ENCODE measurements around the gene KIF26B. TPM values are rescaled to one million over a fixed set of nuclear protein-coding genes. Genes with fewer than 3 reads are reported as not detected.

Gene KIF26B
- total RNA-seq, 1 donor from 2014 or later, result 0.45 TPM

DNA sequence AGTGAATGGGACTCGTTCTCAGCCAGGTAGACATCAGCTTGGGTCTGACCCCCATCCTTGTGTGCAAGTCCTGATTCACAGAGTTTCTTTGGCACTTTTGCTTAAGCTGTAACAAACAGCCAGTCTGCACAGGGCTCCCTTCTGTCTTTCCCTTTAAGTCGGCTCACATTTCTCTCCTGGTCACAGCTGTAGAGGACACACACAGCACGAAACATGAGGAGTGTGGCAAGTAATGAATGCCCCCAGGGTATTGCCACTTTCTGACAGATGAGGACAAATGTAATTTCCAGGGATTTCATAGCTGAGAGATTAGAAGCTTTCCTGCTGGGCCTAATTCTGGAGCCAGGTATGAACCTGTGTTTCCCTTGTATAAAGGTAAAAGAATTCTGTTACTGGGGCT lies 423.5 kb downstream of the KIF26B start:
- DNase-seq (ENCODE audit: low spot score) (no peak), ATAC-seq (no peak)

DNA sequence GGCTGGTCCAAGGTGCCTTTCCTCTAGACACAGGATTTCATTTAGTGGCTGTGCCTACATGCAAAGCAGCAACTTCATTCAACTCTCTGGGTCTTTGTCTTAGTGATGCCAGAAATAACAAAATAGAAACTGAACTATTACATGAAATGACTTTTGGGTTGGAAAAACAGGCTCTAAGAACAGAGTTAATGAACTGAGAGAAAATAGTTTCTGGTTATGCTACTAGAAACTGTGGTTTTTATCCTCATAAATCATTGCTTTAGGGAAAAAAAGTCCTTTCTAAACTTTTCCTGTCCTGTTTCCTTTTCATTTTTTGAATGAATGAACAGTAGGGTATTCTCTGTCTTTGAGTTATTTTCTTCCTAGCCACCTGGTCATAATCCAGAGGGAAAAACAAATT lies 424.0 kb downstream of the KIF26B start:
- intact Hi-C loops (cut with DNase I), result no loop called here
- ATAC-seq (no peak), DNase-seq (ENCODE audit: low spot score) (no peak)

More for the DNA sequence above, 423.5 kb downstream of the KIF26B start:
- intact Hi-C loops (cut with DNase I), result no loop called here

DNA sequence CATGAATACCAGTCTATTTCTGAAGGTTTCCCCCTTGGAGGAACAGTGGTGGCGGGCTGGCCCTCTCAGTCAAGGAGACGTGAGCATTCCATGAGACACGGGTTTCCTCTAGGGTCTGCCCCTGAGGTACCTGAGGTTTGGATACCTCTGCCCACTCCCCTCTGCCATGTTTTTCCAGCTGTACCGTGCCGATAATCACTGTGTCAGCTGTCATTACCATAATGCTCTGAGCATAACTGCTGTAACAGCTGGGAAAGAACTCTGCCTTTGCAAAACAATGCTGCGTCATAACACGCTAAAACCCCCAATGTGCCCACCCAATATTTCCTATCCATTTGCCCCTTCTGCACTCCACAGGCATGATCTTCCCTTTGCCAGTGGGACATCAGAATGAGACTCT lies 425.1 kb downstream of the KIF26B start:
- DNase-seq (ENCODE audit: low spot score), result no peak
- intact Hi-C loops (cut with DNase I), result no loop called here
- no peak for ATAC-seq

DNA sequence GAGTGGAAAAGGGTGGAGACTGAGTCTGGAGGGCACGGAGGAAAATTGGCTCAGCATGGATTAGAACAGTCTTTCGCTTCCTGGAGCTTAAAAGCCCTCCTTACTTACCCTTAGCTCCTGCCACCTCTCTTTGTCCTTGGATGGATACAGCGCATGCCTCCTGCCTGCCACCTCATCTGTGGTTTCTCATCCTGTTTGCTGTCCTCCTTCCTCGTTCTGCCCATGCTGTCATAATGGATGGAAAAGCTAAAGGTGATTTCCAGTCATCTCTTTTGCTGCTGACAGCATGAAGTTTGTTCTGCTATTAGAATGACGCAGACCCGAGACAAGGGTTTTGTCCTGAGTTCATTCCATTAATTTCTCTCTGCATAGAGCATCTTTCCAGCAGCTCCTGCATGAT lies 425.9 kb downstream of the KIF26B start:
- ATAC-seq (no peak), DNase-seq (ENCODE audit: low spot score) (no peak)
- intact Hi-C loops (cut with DNase I), result no loop called here

DNA sequence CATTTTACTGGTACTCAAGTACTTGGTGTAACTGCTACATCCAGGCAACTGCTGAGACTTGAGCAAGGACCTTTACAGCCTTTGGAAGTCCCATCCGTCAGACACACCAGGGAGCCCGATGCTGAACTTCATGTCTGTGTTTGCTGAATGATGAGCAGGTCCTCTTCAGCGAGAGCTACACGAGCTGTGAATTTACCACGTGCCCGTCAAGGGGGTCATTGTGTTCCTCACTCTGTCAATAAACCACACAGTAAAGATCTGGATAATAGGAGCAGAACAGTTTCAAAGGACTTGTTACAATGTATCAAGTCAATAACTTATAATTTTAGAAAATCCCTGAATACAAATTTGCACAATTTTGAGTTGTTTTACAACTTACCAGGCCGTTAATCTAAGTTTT lies 427.2 kb downstream of the KIF26B start:
- DNase-seq (ENCODE audit: low spot score), result no peak
- intact Hi-C loops (cut with DNase I), result no loop called here
- ATAC-seq, result no peak

DNA sequence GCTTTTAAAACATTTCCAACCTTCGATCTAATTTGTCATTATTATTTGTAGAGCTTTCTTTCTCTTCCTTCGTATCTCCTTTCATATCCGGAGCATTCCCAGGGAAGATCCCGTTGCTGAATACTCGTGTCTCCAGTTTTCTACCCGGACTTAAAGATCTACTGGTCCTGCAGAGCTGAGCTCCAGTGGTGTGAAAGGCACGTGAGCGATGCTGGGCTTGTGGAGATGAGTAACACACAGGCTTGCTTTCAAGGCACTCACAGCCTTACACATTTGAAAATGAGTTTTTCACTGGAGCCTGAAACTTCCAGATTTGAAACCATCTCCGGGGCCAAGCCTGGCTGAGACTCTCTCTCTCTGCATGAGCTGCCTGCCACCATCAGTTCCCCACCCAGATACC lies 428.3 kb downstream of the KIF26B start:
- no peak for DNase-seq (ENCODE audit: low spot score)

DNA sequence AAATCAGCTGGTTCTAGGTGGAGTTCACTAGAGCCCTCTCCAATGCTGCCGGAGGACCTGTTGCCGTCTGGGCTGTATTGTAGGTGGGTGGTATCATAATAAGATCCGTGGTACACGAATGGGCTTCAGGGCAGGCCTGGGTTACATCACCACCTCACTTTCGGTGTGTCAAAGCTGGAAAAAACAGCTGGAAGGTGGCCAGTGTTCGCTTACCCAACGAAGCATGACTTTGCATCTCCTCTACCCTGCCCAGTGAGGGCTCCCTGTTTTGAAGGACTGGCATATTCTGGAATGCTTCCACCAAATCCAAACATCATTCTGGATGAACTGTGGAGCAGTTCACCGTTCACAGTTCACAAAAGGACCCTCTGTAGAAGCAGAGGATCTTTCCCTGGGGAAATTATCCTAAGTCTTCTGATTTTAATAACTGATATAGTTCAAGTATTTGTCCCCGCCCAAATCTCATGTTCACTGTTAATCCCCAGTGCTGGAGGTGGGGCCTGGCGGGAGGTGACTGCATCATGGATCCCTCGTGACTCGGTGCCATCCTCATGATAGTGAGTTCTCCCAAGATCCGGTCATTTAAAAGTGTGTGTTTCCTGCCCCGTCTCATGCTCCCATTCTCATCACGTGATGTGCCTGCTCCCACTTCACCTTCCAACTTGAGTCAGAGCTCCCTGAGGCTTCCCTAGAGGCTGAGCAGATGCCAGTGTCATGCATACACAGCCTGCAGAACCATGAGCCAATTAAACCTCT lies 429.0 kb downstream of the KIF26B start:
- DNase-seq (ENCODE audit: low spot score), result no peak

More for the DNA sequence above, 428.3 kb downstream of the KIF26B start:
- intact Hi-C loops (cut with DNase I), result no loop called here
- ATAC-seq, result no peak

DNA sequence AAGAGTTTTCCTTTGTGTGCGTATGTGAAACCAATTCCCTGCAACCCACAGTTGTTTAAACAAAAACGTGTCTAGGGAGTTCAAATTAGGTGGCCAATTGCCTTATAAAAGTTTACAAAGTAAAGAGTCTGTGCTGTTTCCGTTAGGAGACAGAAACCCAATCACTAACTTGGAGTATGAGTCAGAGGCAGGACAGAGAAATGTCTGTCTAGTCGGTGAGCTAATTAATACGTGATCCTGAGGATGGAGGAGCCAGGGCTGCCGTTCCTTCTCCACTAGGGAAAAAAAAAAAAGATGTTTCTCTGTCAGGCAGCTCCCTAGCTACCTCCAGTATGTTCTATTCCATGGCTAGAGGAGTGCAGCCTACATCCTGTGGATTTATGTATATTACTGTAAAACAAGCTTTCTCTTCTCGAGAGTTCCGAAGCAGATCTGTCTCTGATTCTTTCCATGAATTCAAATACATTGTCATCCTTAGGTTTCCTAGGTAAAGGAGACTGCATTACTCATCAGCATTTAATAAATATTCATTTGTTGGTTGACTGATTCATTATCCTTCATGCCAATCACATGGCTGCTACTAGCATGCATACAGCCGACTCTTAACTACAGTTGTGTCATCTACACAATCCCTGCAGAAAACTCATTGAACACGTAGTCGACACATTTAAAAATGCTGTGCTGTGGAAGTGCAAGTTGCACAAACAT lies 430.6 kb downstream of the KIF26B start:
- intact Hi-C loops (cut with DNase I), result no loop called here
- DNase-seq (ENCODE audit: low spot score) (no peak), ATAC-seq (peak; percentile 60)

More for the DNA sequence above, 429.0 kb downstream of the KIF26B start:
- ATAC-seq, result no peak
- intact Hi-C loops (cut with DNase I), result no loop called here

DNA sequence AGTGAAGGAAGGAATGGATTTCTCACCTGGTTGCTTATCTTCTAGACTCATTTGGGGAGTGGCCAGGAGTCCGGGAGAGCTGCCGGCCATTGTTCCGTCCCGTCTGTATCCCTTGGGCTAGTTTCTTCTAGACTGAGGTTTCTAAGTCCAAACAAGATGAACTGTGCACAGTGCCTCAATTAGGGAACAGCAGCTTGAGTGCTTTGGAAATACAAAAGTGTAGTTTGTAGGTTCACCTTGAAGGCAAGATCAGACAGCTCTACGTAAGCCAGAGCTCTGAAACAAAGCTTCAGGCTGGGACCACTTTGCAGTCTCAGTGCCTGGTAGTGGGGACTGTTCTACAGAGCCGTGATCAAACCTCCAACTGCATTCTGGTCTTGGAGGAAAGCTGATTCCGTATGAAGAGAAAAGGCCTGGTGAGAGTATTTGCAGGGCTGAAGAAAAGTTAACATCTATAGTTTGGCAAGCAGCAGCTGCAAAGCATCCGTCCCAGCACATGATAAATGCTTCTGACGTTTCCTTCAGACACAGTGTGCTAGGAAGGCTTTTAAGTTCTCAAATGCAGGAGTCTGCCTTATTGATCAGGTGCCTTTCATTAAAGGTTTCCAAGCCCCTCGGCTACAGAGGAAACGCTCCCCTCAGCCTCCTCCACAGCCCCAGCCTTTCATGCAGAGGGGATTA lies 432.8 kb downstream of the KIF26B start:
- ATAC-seq (no peak), DNase-seq (ENCODE audit: low spot score) (no peak)
- intact Hi-C loops (cut with DNase I), result no loop called here

DNA sequence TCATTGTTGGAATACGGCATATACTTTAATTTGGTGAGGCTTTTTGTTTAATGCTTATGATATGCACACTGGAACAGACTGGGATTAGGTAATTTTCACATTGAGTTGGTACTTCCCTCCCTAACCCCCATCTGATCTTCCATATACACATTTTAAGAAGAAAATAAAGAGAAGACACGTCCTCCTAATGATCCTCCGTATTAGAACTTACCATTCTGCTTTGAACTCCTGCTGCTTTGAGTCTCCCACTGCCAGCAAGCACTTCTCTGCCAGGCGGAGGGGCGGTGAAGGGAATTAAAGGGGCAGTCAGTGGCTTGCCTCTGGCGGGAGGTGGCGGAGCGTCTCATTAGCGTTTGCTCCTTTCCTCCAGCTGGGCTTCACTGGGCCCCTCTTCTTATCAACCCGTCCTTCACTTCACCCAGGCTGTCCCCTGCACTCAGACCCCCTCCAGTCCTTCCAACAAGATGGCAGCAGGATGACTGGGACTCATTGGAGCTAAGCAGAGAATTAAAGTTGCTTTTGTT lies 433.4 kb downstream of the KIF26B start:
- DNase-seq (ENCODE audit: low spot score) (no peak), ATAC-seq (no peak)
- intact Hi-C loops (cut with DNase I), result no loop called here

DNA sequence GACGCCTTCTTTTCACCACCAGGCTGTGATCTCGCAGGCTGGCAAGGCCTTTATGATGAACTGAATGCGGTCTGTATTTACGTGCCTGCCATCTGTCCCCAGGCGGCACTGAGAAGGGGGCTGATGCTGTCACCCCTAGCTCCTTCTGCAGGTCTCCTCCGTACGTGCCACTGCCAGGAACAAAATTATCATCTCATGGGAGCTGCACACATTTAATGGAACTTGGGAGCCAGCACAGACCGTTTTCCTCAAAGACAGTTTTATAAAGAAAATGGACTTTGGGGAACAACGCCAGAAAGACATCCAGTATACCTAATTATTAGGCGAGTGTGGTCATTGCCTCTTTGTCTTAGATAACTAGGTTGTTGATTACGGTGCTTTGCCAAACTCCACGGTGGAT lies 434.5 kb downstream of the KIF26B start:
- intact Hi-C loops (cut with DNase I), result no loop called here
- ATAC-seq (no peak), DNase-seq (ENCODE audit: low spot score) (no peak)

DNA sequence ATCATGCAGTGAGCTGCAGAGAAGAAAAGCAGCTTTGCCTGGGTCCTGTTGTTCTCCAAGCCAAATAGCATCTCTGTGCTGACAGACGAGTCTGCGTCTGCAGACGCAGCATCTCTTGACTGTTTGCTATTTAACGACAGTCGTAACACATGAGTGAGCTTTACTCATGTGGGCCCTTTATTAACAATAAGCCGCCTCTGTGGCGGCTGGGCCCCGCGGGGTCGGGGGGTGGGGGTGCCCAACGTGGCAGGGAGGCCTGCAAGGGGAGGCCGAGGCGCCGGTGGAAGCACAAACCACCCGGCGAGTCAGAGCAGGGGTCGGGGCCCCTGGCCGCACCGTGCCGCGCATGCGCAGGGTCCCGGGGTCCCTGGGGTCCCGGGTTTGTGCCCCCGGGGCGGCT lies 435.1 kb downstream of the KIF26B start:
- DNase-seq (ENCODE audit: low spot score), result no peak
- intact Hi-C loops (cut with DNase I), result no loop called here

DNA sequence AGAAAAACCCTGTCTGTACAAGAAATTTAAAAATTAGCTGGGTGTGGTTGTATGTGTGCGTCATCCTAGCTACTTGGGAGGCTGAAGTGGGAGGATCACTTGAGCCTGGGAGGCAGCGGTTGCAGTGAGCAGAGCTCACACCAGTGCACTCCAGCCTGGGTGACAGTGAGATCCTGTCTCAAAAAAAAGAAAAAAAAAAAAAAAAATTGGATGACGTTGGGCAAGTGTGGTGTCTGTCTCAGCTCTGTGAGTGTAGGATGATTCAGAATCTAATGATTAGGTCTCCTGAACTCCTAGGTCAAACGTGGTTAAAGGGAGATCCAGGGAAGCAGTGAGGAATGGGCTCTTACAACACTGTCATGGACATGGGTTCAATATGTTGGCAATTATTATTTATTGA lies 435.9 kb downstream of the KIF26B start:
- no peak for DNase-seq (ENCODE audit: low spot score)
- intact Hi-C loops (cut with DNase I), result no loop called here
- ATAC-seq, result no peak

More for the DNA sequence above, 435.1 kb downstream of the KIF26B start:
- no peak for ATAC-seq

DNA sequence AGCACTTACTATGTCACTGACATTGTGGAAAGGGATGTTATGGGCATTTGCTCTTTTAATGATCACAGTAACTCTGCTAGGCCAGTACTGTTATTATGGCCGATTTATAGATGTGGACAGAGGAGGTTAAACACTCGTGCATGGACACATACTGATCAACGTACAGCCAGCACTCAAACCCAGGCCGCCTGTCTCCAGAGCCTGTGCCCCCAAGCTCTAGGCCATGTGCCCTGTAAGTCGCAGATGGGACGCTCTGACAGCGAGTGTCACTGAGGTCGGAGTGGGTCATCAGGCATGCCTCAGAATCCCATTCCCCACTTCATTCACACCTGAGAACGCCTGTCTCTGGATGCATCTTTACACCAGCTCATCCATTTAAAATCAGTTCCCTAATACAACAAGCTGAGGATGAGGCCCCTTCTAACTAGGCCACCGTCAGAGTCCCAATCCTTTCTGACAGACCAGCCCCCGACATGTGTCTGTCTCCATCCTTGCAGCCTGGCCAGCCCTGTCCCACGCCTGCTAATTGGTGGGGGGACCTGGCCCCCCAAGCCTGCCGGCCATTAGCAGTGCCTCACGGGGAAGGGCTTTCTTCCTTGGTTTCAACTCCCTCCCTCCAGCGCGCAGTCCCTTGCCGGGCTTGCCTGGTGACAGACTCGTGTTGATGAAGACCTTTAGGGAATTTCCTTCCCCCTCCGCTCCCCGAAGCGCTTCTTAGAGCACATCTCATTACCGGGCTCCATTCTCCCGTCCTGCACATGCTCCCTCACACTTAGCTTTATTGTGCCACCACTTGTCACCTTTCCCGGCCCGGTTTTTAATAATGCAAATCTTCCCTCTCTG lies 436.8 kb downstream of the KIF26B start:
- intact Hi-C loops (cut with DNase I), result no loop called here
- ATAC-seq, result no peak
- no peak for DNase-seq (ENCODE audit: low spot score)

DNA sequence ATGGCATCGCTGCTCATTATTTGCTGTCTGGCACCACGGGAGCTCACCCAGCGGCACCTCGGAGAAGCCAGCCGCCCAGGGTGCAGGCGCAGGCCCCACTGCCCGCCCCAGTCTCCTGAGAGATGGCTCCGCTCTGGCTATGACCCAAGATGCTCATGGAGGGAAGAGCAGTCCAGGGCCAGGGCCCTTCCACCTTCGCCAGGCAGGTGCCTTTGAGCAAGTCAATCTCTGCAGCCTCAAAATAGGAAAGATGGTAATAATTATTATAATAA lies 437.3 kb downstream of the KIF26B start:
- intact Hi-C loops (cut with DNase I), result no loop called here
- ATAC-seq (no peak), DNase-seq (ENCODE audit: low spot score) (no peak)

DNA sequence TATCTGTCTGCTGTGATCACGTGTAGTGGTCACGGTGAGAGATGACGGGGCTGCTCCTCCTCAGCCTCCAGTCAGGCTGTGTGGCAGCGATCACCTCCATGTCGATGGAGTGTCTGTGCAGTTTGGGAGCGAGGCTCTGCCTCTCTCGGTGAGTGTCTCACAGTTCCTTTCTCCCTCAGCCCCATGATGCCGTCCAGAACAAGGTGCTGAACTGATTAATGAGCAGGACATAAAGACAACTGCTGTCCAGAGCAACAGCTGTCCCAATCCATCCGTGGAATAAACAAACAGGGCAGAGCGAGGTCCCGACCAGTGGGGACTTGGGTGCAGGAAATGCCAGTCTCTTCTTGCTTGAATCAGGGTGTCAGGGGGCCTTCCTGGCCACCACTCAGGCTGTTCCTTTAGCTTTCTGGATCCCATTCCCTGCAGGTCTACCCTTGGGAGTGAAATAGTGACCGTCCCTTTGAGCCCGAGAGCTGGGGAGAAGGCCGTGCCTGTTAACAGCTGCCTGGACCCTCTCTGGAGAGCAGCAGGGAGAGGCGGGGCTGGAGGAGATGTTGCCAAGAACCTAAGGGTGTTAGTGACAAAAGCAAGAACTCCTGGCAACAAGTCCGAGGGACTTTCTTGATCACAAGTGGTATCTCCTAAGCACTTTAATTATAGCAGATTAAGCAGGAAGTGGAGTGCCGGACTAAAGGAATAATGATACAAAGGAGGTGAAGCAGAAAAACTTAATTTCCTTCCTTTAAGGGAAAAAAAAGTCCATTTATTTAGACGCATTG lies 443.9 kb downstream of the KIF26B start:
- ATAC-seq (peak; percentile 38), DNase-seq (ENCODE audit: low spot score) (no peak)
- intact Hi-C loops (cut with DNase I), result no loop called here

DNA sequence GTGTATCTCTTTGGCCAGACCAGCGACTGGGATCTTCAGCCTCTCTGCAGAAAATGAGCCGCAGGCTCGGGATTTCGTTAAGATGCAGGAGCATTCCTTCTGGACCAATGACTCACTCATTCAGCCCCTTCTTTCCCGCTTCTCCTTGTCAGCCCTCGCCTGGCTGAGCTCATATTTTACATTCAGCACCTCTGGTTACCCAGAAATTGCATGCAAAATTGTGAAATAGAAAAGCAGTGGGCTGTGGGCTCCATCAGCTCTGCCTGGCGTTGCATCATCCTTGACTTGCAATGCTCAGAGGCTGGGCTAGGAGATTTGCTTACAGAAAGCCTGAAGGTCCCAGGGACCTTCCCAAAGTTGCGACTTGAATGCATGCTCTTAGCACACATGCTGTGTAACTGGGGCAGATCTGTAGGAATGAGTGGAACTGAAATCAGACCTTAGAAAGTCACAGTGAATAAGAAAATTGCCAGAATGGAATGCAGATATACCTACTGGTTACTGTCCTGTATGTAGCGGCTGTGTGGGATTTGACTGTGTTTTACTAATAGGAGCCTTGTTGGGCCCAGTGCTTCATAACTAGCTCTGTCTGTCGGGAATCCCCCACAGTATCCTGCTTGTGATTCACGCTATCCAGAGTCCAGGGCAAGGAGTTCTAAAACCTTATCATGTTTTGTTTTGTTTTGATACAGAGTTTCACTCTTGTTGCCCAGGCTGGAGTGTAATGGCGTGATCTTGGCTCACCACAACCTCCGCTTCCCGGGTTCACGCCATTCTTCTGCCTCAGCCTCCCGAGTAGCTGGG lies 444.8 kb downstream of the KIF26B start:
- ATAC-seq, result peak; percentile 76
- DNase-seq (ENCODE audit: low spot score), result no peak
- intact Hi-C loops (cut with DNase I), result no loop called here

DNA sequence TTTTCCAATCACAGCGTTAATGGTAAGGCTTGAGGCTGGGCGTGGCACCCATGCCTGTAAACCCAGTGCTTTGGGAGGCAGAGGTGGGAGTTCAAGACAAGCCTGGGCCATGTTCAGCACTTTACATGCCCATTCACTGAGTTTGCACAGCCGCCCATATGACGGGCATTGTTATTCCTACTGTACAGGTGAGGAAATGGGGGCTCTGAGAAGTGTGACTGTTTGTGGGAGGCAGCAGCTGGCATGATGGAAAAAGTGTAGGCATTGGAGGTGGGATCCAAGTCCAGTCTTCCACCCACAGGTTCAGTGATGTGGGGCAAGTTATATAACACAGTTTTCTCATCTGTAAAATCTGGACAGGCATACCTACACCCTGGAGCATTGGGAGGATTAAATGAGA lies 445.9 kb downstream of the KIF26B start:
- DNase-seq (ENCODE audit: low spot score) (no peak), ATAC-seq (no peak)
- intact Hi-C loops (cut with DNase I), result no loop called here
